ENCODE data around the gene ST7.

- TF ChIP-seq YY1 (IDR thresholded peaks at IDR 0.05; ENCODE audit: insufficient read depth, insufficient read length) (no peak), ZNF274 (IDR thresholded peaks at IDR 0.05; ENCODE audit: low read depth, low read length) (no peak), SUZ12 (IDR thresholded peaks at IDR 0.05; ENCODE audit: extremely low read depth, insufficient read depth, insufficient read length) (no peak)
Observed at GRCh38 chr7:117068511-117069145, 115.3 kb downstream of the ST7 start.
